Ectodermal cell (in vitro differentiated cells): ENCODE results near the gene FXYD2.
"Not testable (repeated sequence)": the region's sequence is repeated elsewhere in the genome, so short reads cannot be mapped to it uniquely, and the experiment has no call there.

Experiments
- H3K27ac ChIP-seq: 2 replicates; pipeline ENCODE4 v1.7.0; 2013; ENCODE audit warnings: mild to moderate bottlenecking, low read depth, low read length; ENCODE audit not compliant: insufficient read depth, poor library complexity, severe bottlenecking
- H3K27me3 ChIP-seq: 2 replicates; pipeline ENCODE4 v1.7.0; 2013; ENCODE audit warnings: mild to moderate bottlenecking, low read length; ENCODE audit not compliant: insufficient read depth, control insufficient read depth, poor library complexity, severe bottlenecking
- H3K36me3 ChIP-seq: one replicate; pipeline ENCODE4 v1.7.0; 2013; ENCODE audit warnings: low read length; ENCODE audit not compliant: control insufficient read depth, insufficient read depth
- H3K4me1 ChIP-seq: one replicate; pipeline ENCODE4 v1.7.0; 2013; ENCODE audit warnings: low read length; ENCODE audit not compliant: control insufficient read depth, insufficient read depth
- H3K4me3 ChIP-seq: 2 replicates; pipeline ENCODE4 v1.7.0; 2013; ENCODE audit warnings: low read depth, low read length, control low read depth; ENCODE audit not compliant: insufficient read depth
- H3K9me3 ChIP-seq: 2 replicates; pipeline ENCODE4 v1.7.0; 2013; ENCODE audit warnings: mild to moderate bottlenecking, low read length, moderate library complexity; ENCODE audit not compliant: control insufficient read depth
- WGBS, 2 experiments: methylation state at CpG; one replicate each; pipeline ENCODE4 v1.1.7; 2013; ENCODE audit warnings: missing lambda C conversion rate in 2 of 2; 5-methylcytosine and 5-hydroxymethylcytosine counted together

FXYD2 gene

DNA sequence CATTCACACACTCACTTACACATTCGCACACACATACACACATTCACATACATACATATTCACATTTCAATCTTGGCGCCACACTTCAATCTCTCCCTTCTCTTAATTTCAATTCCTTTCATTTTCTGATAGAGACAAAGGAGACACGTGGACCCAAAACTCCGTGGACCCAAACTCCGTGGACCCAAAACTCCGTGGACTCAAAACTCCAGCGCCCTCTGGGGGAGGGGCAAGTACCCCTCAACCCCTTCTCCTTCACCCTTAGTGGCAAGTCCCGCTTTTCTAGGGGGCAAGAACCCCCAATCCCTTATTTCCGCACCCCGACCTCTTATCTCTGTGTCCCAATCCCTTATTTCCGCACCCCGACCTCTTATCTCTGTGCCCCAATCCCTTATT, 14.5 kb downstream of the FXYD2 start:
- H3K9me3 ChIP-seq, H3K36me3 ChIP-seq, H3K4me3 ChIP-seq, H3K27ac ChIP-seq: not testable (repeated sequence)
- Histone ChIP-seq H3K27me3 (peaks cover 27% of the 10 kb centered on the region), H3K4me1 (peaks cover 10% of the 10 kb centered on the region)
- WGBS, 2 experiments = 95% methylated on average over 12 of the region's 12 CpGs

DNA sequence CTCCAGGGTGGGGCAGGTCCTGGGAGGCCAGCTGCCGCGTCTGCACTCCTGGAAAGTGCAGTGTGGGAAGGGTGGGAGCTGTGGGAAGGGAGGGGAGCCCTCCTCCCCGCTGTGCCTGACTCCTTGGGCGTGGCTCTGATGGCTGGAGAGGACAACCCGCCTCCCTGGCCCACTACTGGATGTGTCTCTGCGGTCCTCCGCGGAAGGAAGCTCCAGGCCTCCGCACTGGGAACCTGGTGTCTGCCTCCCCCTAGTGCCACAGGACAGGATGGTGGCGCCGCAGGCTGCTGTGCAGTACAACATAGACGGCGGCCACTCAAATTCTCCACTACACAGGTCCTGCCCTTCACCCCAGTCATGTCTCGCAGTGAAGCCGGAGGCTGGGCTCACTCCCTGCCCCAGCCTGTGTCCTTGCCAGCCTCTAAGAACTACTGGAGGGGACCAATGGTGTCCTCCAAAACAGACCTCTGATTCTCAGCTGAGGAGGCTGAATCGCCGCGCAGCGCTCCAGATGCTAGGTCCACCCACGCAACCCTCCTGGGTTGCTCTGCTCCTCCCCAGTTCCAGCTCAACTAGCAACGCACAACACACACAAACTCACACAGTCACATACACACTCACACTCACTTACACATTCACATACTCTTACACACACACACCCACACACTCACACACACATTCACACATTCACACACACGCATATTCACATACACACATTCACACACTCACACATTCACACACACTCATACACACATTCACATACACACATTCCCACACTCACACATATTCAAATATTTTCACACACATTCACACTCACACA, 15.1 kb downstream of the FXYD2 start:
- H3K9me3 ChIP-seq = no peaks in the 10 kb centered on the region
- no peak overlapping the region for H3K27ac ChIP-seq
- no peaks in the 10 kb centered on the region for H3K36me3 ChIP-seq
- peaks cover 5% of the 10 kb centered on the region for H3K4me1 ChIP-seq
- WGBS, 2 experiments = 53 to 56% methylated on average over 22 of the region's 22 CpGs
- no peak overlapping the region for H3K4me3 ChIP-seq
- peaks cover 27% of the 10 kb centered on the region for H3K27me3 ChIP-seq

DNA sequence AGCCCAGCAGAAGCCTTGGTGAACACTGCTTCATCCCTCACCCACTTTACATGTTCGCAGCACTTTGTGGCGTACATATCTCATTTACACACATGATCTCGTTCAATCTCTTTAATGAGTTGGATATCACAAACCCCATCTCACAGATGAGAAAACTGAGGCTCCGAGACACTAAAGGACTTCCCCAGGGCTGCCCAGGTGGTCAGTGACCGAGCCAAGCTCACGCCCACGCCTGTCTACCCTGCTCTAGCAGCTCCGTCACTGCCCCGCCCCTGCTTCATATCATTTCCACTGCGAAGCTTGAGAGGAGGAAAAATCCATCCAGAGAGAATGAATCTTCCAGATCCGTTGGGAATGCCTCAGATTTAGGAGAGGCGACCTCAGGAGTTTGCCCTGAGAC, 15.8 kb downstream of the FXYD2 start:
- Histone ChIP-seq H3K9me3 (no peaks in the 10 kb centered on the region), H3K27me3 (peaks cover 27% of the 10 kb centered on the region), H3K36me3 (no peaks in the 10 kb centered on the region), H3K27ac (no peak overlapping the region), H3K4me3 (no peak overlapping the region), H3K4me1 (no peaks in the 10 kb centered on the region)
- 87 to 88% methylated on average over 12 of the region's 12 CpGs for WGBS, 2 experiments

DNA sequence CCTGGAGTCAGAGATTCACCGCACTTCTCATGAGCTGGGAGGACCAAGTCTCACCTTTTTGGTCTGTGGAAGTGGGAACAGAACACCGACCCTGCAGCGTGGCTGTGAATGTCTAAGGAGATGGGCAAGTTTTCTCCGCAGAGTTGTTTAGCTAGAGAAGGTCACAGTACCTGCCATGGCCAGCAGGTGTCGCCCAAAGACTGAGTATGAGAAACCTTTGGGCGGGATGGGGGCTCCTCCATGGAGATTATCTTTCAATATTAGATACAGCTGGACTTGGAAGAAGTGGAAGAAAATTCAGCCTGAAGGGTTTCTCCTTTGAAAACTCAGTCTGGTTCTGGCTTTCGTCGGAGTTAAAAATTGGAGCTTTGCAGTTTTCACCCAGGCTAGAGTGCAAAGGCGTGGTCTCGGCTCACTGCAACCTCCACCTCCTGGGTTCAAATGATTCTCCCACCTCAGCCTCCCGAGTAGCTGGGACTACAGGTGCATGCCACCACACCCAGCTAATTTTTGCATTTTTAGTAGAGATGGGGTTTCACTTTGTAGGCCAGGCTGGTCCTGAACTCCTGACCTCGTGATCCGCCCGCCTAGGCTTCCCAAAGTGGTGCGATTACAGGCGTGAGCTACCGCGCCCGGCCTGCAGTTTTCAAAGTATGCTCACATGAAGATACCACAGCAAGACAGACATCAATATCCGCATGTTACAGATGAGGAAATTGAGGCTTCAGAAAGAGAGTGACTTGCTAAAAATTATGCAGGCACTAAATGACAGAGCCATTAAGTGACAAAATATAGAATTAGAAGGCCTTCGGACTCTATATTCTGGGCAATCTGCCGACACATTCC, 16.8 kb downstream of the FXYD2 start:
- Histone ChIP-seq H3K36me3 (no peaks in the 10 kb centered on the region), H3K27ac (no peak overlapping the region), H3K4me3 (no peak overlapping the region), H3K9me3 (no peaks in the 10 kb centered on the region), H3K4me1 (no peaks in the 10 kb centered on the region), H3K27me3 (peaks cover 30% of the 10 kb centered on the region)
- 69 to 71% methylated on average over 22 of the region's 22 CpGs for WGBS, 2 experiments

- no peaks in the 10 kb centered on the region for H3K4me1 ChIP-seq
- no peaks in the 10 kb centered on the region for H3K36me3 ChIP-seq
- no peaks in the 10 kb centered on the region for H3K9me3 ChIP-seq
- peaks cover 36% of the 10 kb centered on the region for H3K27me3 ChIP-seq
- 86 to 87% methylated on average over 5 of the region's 5 CpGs for WGBS, 2 experiments
- no peak overlapping the region for H3K4me3 ChIP-seq
- H3K27ac ChIP-seq = no peak overlapping the region
These were observed 17.7 kb downstream of the FXYD2 start for GRCh38 chr11:117806846-117807245.

- H3K27ac ChIP-seq = no peak overlapping the region
- peaks cover 45% of the 10 kb centered on the region for H3K27me3 ChIP-seq
- 92 to 100% methylated on average over 1 of the region's 1 CpG for WGBS, 2 experiments
- H3K4me3 ChIP-seq = no peak overlapping the region
- H3K4me1 ChIP-seq = no peaks in the 10 kb centered on the region
- no peaks in the 10 kb centered on the region for H3K9me3 ChIP-seq
- no peaks in the 10 kb centered on the region for H3K36me3 ChIP-seq
These were observed 19.5 kb downstream of the FXYD2 start for GRCh38 chr11:117805045-117805444.

DNA sequence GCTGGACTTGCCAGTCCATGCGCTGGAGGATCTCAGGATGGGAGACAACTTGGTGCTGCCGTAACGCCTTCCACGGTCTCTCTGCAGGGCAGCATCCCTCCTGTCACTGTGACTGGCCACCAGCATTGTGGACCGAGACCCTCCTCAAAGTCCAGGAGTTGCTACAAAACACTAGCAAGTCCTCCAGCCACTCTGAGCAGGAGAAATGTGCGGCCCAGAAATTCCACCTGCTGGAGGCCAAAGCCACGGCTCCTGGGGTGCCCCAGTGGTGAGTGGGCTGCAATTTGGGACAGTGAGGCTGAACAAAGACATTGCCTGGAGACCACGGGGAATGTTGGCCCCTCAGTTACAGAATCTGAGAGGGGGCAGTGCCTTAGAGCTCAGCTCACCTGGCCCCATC, 20.6 kb downstream of the FXYD2 start:
- no peaks in the 10 kb centered on the region for H3K36me3 ChIP-seq
- no peak overlapping the region for H3K27ac ChIP-seq
- no peaks in the 10 kb centered on the region for H3K4me1 ChIP-seq
- WGBS, 2 experiments = 92 to 93% methylated on average over 8 of the region's 8 CpGs
- H3K27me3 ChIP-seq = peaks cover 54% of the 10 kb centered on the region
- no peak overlapping the region for H3K4me3 ChIP-seq
- no peaks in the 10 kb centered on the region for H3K9me3 ChIP-seq

DNA sequence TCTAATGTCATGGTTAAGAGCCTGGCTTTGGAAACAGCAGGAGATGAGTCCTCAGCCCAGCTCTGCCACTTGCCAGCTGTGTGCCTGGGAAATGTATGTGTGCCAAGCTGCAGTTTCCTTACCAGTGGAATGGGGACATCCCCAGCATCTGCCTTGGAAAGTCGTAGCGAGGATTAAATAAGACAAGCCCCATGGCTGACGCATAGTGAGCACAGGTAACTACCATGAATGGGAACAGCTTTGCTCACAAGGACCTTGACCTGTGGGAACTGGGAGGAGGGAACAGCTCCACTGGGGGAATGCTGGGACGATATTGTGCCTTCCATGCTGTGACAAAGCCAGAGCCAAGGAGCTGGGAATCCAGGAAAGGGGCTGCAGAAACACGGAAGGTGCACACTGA, 24.9 kb downstream of the FXYD2 start:
- WGBS, 2 experiments = 67 to 72% methylated on average over 5 of the region's 5 CpGs
- H3K36me3 ChIP-seq = no peaks in the 10 kb centered on the region
- H3K27me3 ChIP-seq = peaks cover 72% of the 10 kb centered on the region
- H3K9me3 ChIP-seq = no peaks in the 10 kb centered on the region
- no peak overlapping the region for H3K27ac ChIP-seq
- H3K4me1 ChIP-seq = peaks cover 21% of the 10 kb centered on the region
- H3K4me3 ChIP-seq = no peak overlapping the region

DNA sequence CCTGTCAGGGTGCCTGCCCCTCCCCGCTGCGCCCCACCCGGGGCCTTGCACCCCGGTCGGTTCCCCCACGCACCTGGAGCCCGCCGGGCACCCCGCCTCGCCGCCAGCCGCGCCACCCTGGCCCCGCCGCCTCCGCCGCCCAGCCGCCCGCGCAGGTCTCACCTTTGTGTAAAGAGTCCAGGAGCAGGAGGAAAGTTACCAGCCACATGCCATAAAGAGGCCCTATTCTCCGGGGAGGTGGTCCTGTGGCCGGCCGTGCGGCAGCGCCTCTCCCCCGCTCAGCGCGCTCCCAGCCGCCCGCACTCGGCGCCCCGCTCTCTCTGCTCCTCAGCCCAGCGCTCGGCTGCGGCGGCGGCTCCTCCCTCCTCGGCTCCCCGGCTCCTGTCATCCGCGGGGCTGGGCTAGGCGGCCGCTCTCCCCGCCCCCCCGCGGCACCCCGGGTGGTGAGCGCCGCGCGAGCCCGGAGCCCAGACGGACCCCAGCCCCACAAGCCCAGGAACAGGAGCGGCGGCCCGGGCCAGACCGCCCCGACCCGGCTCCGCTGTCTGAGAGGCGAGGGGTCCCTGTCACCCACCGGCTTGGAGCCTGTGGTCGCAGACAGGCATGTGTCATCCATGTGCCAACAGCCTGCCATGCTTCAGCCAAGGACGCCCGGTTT, 27.5 kb downstream of the FXYD2 start, which contains the start of gene DSCAML1:
TSS of gene DSCAML1 (minus strand) at position 345 of the 658 bp plus-strand sequence. CDS start at position 208, 137 bp downstream.
- Histone ChIP-seq H3K27ac (no peak within 1 kb of the TSS), H3K27me3 (peaks cover 90% of the 10 kb centered on the region), H3K9me3 (no peaks in the 10 kb centered on the region), H3K4me1 (peaks cover 21% of the 10 kb centered on the region), H3K4me3 (peak within 1 kb of the TSS; percentile 29), H3K36me3 (no peaks in the 10 kb centered on the region)
- WGBS, 2 experiments = 3% methylated on average over 66 of the region's 66 CpGs

DNA sequence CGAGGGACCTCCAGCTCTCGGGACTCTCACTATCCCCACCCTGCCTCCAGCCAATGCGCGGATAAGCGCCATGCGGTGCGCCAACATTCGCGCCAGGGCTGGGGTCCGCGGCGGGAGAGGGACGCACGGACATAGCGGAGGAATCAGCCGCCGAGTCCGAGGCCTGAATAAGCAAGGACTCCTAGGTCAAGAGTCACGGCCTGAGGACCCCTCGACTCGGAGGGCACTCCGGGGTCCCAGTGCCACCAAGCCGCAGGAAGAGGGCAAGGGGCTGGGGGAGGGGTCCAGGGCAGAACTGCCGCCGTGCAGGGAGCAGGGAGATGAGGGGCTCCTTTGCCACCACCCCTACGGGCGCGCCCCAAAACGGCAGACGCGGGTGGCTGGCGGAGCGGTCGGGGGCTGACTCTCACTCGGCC, 28.1 kb downstream of the FXYD2 start:
- Histone ChIP-seq H3K27me3 (peaks cover 86% of the 10 kb centered on the region), H3K4me3 (peak overlapping the region; percentile 29)
- WGBS, 2 experiments = 1 to 2% methylated on average over 35 of the region's 35 CpGs

More for the DNA sequence above, 28.1 kb downstream of the FXYD2 start:
- Histone ChIP-seq H3K4me1 (peaks cover 21% of the 10 kb centered on the region), H3K9me3 (no peaks in the 10 kb centered on the region), H3K27ac (no peak overlapping the region), H3K36me3 (no peaks in the 10 kb centered on the region)
